ENCODE data around the gene CACNG1. TPM values are rescaled to one million over a fixed set of nuclear protein-coding genes. Genes with fewer than 3 reads are reported as not detected.
"Not testable (repeated sequence)": the region's sequence is repeated elsewhere in the genome, so short reads cannot be mapped to it uniquely, and the experiment has no call there.

CACNG1 gene
- total RNA-seq, 1 experiment from 2014 or later: not detected

DNA sequence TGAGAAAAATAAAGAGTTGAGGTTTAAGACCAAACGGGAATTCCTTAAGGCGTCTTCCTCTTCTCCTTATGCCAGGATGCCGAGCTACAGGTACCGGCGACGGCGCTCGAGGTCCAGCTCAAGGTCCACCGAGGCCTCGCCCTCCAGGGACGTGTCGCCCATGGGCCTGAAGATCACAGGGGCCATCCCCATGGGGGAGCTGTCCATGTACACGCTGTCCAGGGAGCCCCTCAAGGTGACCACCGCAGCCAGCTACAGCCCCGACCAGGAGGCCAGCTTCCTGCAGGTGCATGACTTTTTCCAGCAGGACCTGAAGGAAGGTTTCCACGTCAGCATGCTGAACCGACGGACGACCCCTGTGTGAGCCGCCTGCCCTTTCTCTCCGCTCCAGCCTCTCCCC is 13.7 kb upstream of the CACNG1 start:
- H3K9ac ChIP-seq (ENCODE audit: low read length): no peak overlapping the region
- no peaks in the 10 kb centered on the region for H3K27me3 ChIP-seq (ENCODE audit: low read length)
- no peak overlapping the region for H3K27ac ChIP-seq (ENCODE audit: low read length)
- H3K9me3 ChIP-seq (ENCODE audit: low read length): no peaks in the 10 kb centered on the region
- H3K4me1 ChIP-seq (ENCODE audit: low read length): no peaks in the 10 kb centered on the region
- H3K4me2 ChIP-seq (ENCODE audit: low read depth, low read length, poor library complexity, severe bottlenecking): no peak overlapping the region
- no peak for DNase-seq
- H3K9me2 ChIP-seq (replicated peaks; ENCODE audit: insufficient read depth, low read length): no peaks in the 10 kb centered on the region
- no peaks in the 10 kb centered on the region for H3K79me2 ChIP-seq (ENCODE audit: low read length)
- no peak overlapping the region for H3K4me3 ChIP-seq (ENCODE audit: low read length)
- no peaks in the 10 kb centered on the region for H3K36me3 ChIP-seq (ENCODE audit: insufficient read depth, low read length)
- H4K20me1 ChIP-seq (ENCODE audit: insufficient read depth, low read depth, low read length): no peaks in the 10 kb centered on the region
- H2AFZ ChIP-seq (ENCODE audit: low read length): no peak overlapping the region

DNA sequence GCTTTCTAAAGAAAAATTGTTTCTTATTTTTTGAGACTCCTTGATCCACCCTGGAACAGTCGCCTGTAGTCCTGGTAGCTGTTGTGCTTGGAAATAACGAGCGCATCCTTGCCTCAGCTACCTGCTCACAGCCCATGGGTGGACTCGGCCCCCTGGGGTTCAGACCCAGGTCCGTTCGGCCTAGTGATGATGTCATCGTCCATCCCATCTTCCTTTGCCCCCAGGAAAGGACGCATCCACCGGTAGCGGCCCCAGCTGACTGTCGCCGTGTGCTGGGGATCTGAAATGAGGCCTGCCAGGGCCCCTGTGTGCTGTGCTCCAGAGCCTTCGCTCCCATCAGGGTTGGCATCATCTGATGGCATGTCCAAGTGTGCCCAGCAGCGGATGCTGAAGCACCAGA is 12.0 kb upstream of the CACNG1 start:
- H4K20me1 ChIP-seq (ENCODE audit: insufficient read depth, low read depth, low read length): no peaks in the 10 kb centered on the region
- H3K79me2 ChIP-seq (ENCODE audit: low read length): no peaks in the 10 kb centered on the region
- no peak overlapping the region for H3K9ac ChIP-seq (ENCODE audit: low read length)
- H3K4me3 ChIP-seq (ENCODE audit: low read length): no peak overlapping the region
- H3K27ac ChIP-seq (ENCODE audit: low read length): no peak overlapping the region
- no peak overlapping the region for H2AFZ ChIP-seq (ENCODE audit: low read length)
- no peaks in the 10 kb centered on the region for H3K9me3 ChIP-seq (ENCODE audit: low read length)
- no peaks in the 10 kb centered on the region for H3K4me1 ChIP-seq (ENCODE audit: low read length)
- no peak overlapping the region for H3K4me2 ChIP-seq (ENCODE audit: low read depth, low read length, poor library complexity, severe bottlenecking)
- no peak for DNase-seq
- H3K36me3 ChIP-seq (ENCODE audit: insufficient read depth, low read length): no peaks in the 10 kb centered on the region
- no peaks in the 10 kb centered on the region for H3K9me2 ChIP-seq (replicated peaks; ENCODE audit: insufficient read depth, low read length)
- H3K27me3 ChIP-seq (ENCODE audit: low read length): no peaks in the 10 kb centered on the region

DNA sequence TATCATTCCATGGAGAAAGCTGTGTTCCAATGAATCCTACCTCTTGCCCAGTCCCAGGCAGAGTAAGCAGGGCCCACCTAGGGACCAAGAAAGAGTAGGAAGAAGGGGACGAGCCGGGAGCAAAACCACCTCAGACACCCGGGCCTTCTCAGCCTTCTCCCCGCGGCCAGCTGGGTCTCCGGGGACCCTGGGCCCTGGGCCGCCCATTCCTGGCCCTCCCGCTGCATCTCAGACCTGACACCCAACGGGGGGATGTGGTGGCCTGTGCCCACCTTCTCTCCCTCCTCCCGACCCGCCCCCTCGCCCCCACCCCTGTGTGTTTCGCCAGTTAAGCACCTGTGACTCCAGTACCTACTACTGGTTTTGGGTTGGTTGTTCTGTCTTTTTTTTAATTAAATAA is 11.4 kb upstream of the CACNG1 start:
- Histone ChIP-seq H3K9ac (ENCODE audit: low read length) (no peak overlapping the region), H3K4me3 (ENCODE audit: low read length) (no peak overlapping the region), H3K9me3 (ENCODE audit: low read length) (no peaks in the 10 kb centered on the region), H3K27me3 (ENCODE audit: low read length) (no peaks in the 10 kb centered on the region), H4K20me1 (ENCODE audit: insufficient read depth, low read depth, low read length) (no peaks in the 10 kb centered on the region), H3K79me2 (ENCODE audit: low read length) (no peaks in the 10 kb centered on the region), H3K27ac (ENCODE audit: low read length) (no peak overlapping the region), H3K36me3 (ENCODE audit: insufficient read depth, low read length) (no peaks in the 10 kb centered on the region), H3K4me1 (ENCODE audit: low read length) (no peaks in the 10 kb centered on the region), H2AFZ (ENCODE audit: low read length) (no peak overlapping the region), H3K4me2 (ENCODE audit: low read depth, low read length, poor library complexity, severe bottlenecking) (no peak overlapping the region), H3K9me2 (replicated peaks; ENCODE audit: insufficient read depth, low read length) (no peaks in the 10 kb centered on the region)
- no peak for DNase-seq

DNA sequence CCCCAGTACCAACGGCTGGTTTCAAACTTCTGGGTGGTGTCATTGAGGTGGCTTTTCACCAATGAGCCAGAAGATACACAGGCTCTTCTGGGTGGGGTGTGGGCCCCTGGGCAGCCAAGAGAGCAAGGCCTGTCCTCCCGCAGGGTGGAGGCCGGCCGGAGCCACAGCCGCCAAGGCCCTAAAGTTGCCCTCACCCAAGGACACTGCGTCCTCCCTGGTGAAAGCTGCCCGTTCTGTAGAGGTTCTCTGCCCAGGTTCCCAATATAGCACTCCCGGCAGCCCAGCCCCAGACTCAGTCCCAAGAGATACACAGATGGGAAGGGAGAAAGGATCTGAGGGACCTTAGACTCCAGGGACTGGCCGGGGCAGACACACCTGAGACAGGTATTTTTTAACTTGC is 10.7 kb upstream of the CACNG1 start:
- Histone ChIP-seq H3K4me1 (ENCODE audit: low read length) (no peaks in the 10 kb centered on the region), H3K36me3 (ENCODE audit: insufficient read depth, low read length) (no peaks in the 10 kb centered on the region), H3K4me3 (ENCODE audit: low read length) (no peak overlapping the region), H3K27me3 (ENCODE audit: low read length) (no peaks in the 10 kb centered on the region), H4K20me1 (ENCODE audit: insufficient read depth, low read depth, low read length) (no peaks in the 10 kb centered on the region), H3K9ac (ENCODE audit: low read length) (no peak overlapping the region), H2AFZ (ENCODE audit: low read length) (no peak overlapping the region), H3K4me2 (ENCODE audit: low read depth, low read length, poor library complexity, severe bottlenecking) (no peak overlapping the region), H3K9me2 (replicated peaks; ENCODE audit: insufficient read depth, low read length) (no peaks in the 10 kb centered on the region), H3K27ac (ENCODE audit: low read length) (no peak overlapping the region), H3K9me3 (ENCODE audit: low read length) (no peaks in the 10 kb centered on the region), H3K79me2 (ENCODE audit: low read length) (no peaks in the 10 kb centered on the region)
- DNase-seq: no peak

DNA sequence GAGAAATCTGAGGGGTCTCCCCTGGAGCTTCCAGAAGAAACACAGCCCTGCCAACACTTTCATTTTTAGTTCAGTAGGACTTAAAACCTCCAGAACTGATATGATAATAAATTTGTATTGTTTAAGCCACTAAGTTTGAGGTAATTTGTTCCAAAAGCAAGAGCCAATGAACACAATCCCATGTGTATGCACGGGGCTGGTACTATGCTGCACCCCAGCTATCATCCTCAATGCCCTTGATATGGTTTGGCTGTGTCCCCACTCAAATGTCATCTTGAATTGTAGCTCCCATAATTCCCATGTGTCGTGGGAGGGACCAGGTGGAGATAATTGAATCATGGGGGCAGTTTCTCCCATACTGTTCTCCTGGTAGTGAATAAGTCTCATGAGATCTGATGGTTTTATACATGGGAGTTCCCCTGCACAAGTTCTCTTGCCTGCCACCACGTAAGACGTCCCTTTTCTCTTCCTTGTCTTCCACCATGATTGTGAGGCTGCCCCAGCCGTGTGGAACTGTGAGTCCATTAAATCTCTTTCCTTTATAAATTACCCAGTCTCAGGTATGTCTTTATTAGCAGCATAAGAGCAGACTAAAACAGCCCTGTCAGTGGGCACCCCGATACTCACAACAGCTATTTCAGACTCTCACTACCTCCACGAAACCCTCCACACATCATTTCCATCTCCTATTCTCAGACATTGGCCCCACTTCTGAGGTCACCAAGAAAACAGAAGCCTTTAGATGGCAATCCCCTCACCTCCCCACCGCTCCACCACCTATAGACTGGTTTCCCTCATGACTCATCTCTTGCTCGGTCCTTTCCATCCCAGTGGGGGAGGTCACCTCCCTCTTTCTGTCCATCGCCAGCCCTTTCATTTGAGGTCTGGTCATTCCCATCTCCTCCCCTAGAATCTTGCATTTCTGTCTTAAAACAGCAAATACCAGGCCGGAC is 8.9 kb upstream of the CACNG1 start:
- H3K4me3 ChIP-seq (ENCODE audit: low read length): no peak overlapping the region
- no peaks in the 10 kb centered on the region for H3K9me3 ChIP-seq (ENCODE audit: low read length)
- DNase-seq: no peak
- no peaks in the 10 kb centered on the region for H3K27me3 ChIP-seq (ENCODE audit: low read length)
- no peaks in the 10 kb centered on the region for H3K79me2 ChIP-seq (ENCODE audit: low read length)
- no peak overlapping the region for H3K27ac ChIP-seq (ENCODE audit: low read length)
- no peak overlapping the region for H3K9ac ChIP-seq (ENCODE audit: low read length)
- H3K36me3 ChIP-seq (ENCODE audit: insufficient read depth, low read length): no peaks in the 10 kb centered on the region
- H2AFZ ChIP-seq (ENCODE audit: low read length): no peak overlapping the region
- no peaks in the 10 kb centered on the region for H3K4me1 ChIP-seq (ENCODE audit: low read length)
- H4K20me1 ChIP-seq (ENCODE audit: insufficient read depth, low read depth, low read length): no peaks in the 10 kb centered on the region
- no peak overlapping the region for H3K4me2 ChIP-seq (ENCODE audit: low read depth, low read length, poor library complexity, severe bottlenecking)
- H3K9me2 ChIP-seq (replicated peaks; ENCODE audit: insufficient read depth, low read length): no peaks in the 10 kb centered on the region

DNA sequence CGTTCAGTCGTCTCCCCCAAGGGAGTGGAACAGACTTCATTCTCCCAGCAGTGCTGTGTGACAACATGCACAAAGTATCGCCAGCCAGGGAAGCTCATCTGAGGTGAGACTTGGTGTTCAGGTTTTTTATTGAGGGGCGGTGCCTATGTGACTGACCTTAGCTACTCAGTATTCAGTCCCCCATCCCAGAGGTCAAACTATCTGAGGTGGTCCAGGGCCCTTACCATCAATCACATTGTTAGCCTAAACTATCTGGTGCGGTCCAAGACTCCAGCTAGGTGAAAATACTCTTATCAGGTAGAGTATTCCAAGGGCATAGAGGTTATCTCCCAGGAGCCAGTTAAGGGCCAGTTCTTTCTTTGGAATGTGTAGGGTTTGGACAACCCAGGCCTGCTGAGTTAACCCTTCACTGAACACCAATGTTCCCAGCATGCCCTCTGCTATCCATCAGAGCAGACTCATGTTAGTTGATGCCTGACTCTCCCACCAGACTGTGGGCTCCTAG is 5.4 kb upstream of the CACNG1 start:
- no peaks in the 10 kb centered on the region for H3K9me3 ChIP-seq (ENCODE audit: low read length)
- H3K9ac ChIP-seq (ENCODE audit: low read length): no peak overlapping the region
- H3K79me2 ChIP-seq (ENCODE audit: low read length): no peaks in the 10 kb centered on the region
- no peaks in the 10 kb centered on the region for H3K36me3 ChIP-seq (ENCODE audit: insufficient read depth, low read length)
- no peak overlapping the region for H3K4me2 ChIP-seq (ENCODE audit: low read depth, low read length, poor library complexity, severe bottlenecking)
- H2AFZ ChIP-seq (ENCODE audit: low read length): no peak overlapping the region
- no peak overlapping the region for H3K4me3 ChIP-seq (ENCODE audit: low read length)
- DNase-seq: no peak
- H3K27ac ChIP-seq (ENCODE audit: low read length): no peak overlapping the region
- H4K20me1 ChIP-seq (ENCODE audit: insufficient read depth, low read depth, low read length): no peaks in the 10 kb centered on the region
- no peaks in the 10 kb centered on the region for H3K27me3 ChIP-seq (ENCODE audit: low read length)
- H3K9me2 ChIP-seq (replicated peaks; ENCODE audit: insufficient read depth, low read length): no peaks in the 10 kb centered on the region
- H3K4me1 ChIP-seq (ENCODE audit: low read length): no peaks in the 10 kb centered on the region

DNA sequence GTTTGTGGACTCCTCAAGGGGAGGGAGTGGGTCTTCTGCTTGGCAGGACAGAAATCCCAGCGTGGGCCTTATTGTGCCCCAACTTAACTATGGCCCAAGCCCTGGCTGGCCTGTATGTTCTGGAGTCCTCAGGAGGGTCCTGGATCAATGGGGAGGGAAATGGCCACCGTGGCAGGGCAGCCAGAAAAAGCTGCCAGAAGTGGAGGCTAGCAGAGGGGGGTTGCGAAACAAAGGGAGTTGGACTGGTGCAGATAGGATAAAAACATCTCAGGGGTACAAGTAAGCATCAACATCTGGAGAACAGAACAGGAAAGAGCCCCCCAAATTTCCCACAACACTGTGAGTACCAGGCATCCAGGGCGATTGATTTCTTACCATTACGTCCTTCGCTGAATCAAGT is 3.7 kb upstream of the CACNG1 start:
- Histone ChIP-seq H3K36me3 (ENCODE audit: insufficient read depth, low read length) (no peaks in the 10 kb centered on the region), H3K4me2 (ENCODE audit: low read depth, low read length, poor library complexity, severe bottlenecking) (no peak overlapping the region), H3K79me2 (ENCODE audit: low read length) (no peaks in the 10 kb centered on the region), H3K4me3 (ENCODE audit: low read length) (no peak overlapping the region), H3K9me3 (ENCODE audit: low read length) (no peaks in the 10 kb centered on the region), H3K27ac (ENCODE audit: low read length) (no peak overlapping the region), H3K9ac (ENCODE audit: low read length) (no peak overlapping the region), H3K4me1 (ENCODE audit: low read length) (no peaks in the 10 kb centered on the region), H3K9me2 (replicated peaks; ENCODE audit: insufficient read depth, low read length) (no peaks in the 10 kb centered on the region), H3K27me3 (ENCODE audit: low read length) (no peaks in the 10 kb centered on the region), H2AFZ (ENCODE audit: low read length) (no peak overlapping the region), H4K20me1 (ENCODE audit: insufficient read depth, low read depth, low read length) (no peaks in the 10 kb centered on the region)
- no peak for DNase-seq

DNA sequence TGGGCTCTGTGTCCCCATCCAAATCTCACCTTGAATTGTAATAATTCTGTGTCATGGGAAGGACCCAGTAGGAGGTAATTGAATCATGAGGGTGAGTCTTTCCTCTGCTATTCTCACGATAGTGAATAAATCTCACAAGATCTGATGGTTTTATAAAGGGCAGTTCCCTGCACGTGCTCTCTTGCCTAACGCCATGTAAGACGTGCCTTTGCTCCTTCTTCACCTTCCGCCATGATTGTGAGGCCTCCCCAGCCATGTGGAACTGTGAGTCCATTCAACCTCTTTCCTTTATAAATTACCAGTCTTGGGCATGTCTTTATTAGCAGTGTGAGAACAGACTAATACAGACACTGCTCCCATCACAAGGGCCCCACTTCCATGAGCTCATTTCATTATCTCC is 3.2 kb upstream of the CACNG1 start:
- not testable (repeated sequence) for DNase-seq; H3K27me3 ChIP-seq (ENCODE audit: low read length); H4K20me1 ChIP-seq (ENCODE audit: insufficient read depth, low read depth, low read length); H3K4me1 ChIP-seq (ENCODE audit: low read length); H3K79me2 ChIP-seq (ENCODE audit: low read length); H3K27ac ChIP-seq (ENCODE audit: low read length); H3K4me3 ChIP-seq (ENCODE audit: low read length); H3K4me2 ChIP-seq (ENCODE audit: low read depth, low read length, poor library complexity, severe bottlenecking); H2AFZ ChIP-seq (ENCODE audit: low read length); H3K9me3 ChIP-seq (ENCODE audit: low read length); H3K9me2 ChIP-seq (replicated peaks; ENCODE audit: insufficient read depth, low read length); H3K36me3 ChIP-seq (ENCODE audit: insufficient read depth, low read length); H3K9ac ChIP-seq (ENCODE audit: low read length)

Data from Karpas-422 (cell line).